Osteocyte (in vitro differentiated cells): ENCODE results near the gene YTHDC2. TPM values are rescaled to one million over a fixed set of nuclear protein-coding genes. Genes with fewer than 3 reads are reported as not detected.

Experiments used
- DNase-seq: peaks from one replicate; pipeline ENCODE4 v3.0.0; 2021; ENCODE audit warnings: mixed read lengths; ENCODE audit not compliant: unreplicated experiment; ENCODE audit errors: extremely low spot score
- H3K27ac Mint-ChIP-seq: one replicate; pipeline ENCODE4 v1.8.0; 2021; ENCODE audit warnings: mild to moderate bottlenecking, mixed read lengths; ENCODE audit not compliant: unreplicated experiment
- H3K27me3 Mint-ChIP-seq: one replicate; pipeline ENCODE4 v1.8.0; 2021; ENCODE audit warnings: mixed read lengths; ENCODE audit not compliant: unreplicated experiment
- H3K36me3 Mint-ChIP-seq: one replicate; pipeline ENCODE4 v1.8.0; 2021; ENCODE audit warnings: mixed read lengths; ENCODE audit not compliant: unreplicated experiment
- H3K4me1 Mint-ChIP-seq: one replicate; pipeline ENCODE4 v1.8.0; 2021; ENCODE audit warnings: mixed read lengths; ENCODE audit not compliant: unreplicated experiment
- H3K4me3 Mint-ChIP-seq: one replicate; pipeline ENCODE4 v1.8.0; 2021; ENCODE audit warnings: mild to moderate bottlenecking, moderate library complexity, mixed read lengths; ENCODE audit not compliant: unreplicated experiment
- H3K9me3 Mint-ChIP-seq: one replicate; pipeline ENCODE4 v1.8.0; 2021; ENCODE audit warnings: mixed read lengths; ENCODE audit not compliant: unreplicated experiment
- CTCF ChIP-seq: fragments of 200-600 bp; sonication (generic); IDR thresholded peaks from 2 replicates; pipeline ENCODE4 v1.5.0; 2021; ENCODE audit warnings: antibody characterized with exemption, mild to moderate bottlenecking, moderate library complexity
- total RNA-seq: library from RNA; stranded (reverse); gene quantifications from 2 replicates; pipeline ENCODE4 v1.2.1, GENCODE V29; 2021

The YTHDC2 gene
- total RNA-seq, 1 donor from 2014 or later, result 22.7 TPM

DNA sequence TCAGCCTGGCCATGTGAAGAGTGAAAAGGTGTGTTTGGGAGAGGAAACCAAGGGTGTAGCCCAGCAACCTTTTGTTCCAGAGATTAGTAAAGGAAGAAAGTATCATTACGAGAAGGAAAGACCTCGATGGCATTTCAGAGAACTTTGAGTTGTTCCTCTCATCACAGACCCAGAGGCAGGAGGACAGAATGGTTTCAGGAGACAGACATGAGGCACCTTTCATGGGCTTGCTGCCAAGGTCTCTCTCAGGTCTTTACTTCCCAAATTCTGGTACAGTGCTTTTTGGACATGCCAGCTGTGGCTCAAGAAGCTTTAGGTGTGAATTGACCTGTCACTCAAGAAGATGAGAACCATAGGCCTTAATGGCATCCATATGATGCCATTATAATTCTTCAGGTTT is 22.5 kb upstream of the YTHDC2 start:
- H3K4me1 Mint-ChIP-seq, result peaks cover 25% of the 10 kb centered on the region
- DNase-seq, result no peak
- TF ChIP-seq CTCF, result no peak
- no peaks in the 10 kb centered on the region for H3K27me3 Mint-ChIP-seq
- H3K36me3 Mint-ChIP-seq, result no peaks in the 10 kb centered on the region
- peaks cover 7% of the 10 kb centered on the region for H3K9me3 Mint-ChIP-seq
- H3K27ac Mint-ChIP-seq, result no peak overlapping the region
- H3K4me3 Mint-ChIP-seq, result no peak overlapping the region

DNA sequence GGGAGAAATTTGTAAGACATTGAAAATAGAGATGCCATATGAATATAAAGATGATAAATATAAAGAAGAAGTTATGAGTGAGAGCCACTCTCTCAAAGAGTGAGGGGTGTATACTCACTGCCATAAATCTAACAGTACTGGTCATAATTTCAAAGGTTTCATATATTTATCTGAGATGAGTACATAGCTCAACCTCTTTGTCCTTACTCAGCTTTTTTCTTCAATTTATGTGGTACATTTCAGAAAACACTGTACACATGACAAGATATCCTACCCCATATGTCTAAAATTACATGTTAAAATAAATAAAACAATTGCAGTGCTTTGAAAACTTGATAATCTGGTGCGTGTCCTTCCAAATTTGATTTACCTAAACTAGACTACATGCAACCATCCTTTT is 20.0 kb upstream of the YTHDC2 start:
- peaks cover 18% of the 10 kb centered on the region for H3K4me1 Mint-ChIP-seq

GRCh38 chr5:113495422-113495841 is 18.1 kb upstream of the YTHDC2 start:
- Mint-ChIP-seq H3K4me1 (peaks cover 5% of the 10 kb centered on the region), H3K27ac (no peak overlapping the region), H3K36me3 (peaks cover 2% of the 10 kb centered on the region), H3K4me3 (no peak overlapping the region), H3K27me3 (peaks cover 27% of the 10 kb centered on the region), H3K9me3 (peaks cover 15% of the 10 kb centered on the region)
- TF ChIP-seq CTCF, result no peak
- DNase-seq, result no peak

More for the DNA sequence above, 20.0 kb upstream of the YTHDC2 start:
- Mint-ChIP-seq H3K27ac (no peak overlapping the region), H3K4me3 (no peak overlapping the region), H3K36me3 (peaks cover 2% of the 10 kb centered on the region), H3K27me3 (peaks cover 8% of the 10 kb centered on the region), H3K9me3 (peaks cover 7% of the 10 kb centered on the region)
- DNase-seq, result no peak
- TF ChIP-seq CTCF, result no peak

DNA sequence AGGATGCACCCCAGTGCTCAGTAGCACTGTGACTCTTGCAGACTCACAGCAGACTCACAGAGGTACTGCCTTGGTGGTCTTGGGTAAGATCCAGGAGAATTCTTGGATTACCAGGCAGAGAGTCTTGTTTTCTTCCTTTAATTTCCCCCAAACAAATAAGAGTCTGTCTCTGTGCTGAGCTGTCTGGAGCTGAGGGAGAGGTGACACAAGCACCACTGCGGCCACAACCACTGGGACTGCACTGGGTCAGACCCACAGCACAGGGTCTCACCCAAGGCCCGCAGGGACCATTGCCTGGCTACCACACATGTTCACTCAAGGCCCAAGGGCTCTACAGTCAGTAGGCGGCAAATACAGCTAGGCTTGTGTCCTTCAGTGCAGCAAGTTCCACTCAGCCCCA is 11.4 kb upstream of the YTHDC2 start:
- DNase-seq, result no peak
- Mint-ChIP-seq H3K36me3 (peaks cover 5% of the 10 kb centered on the region), H3K4me3 (no peak overlapping the region), H3K4me1 (no peaks in the 10 kb centered on the region), H3K27ac (no peak overlapping the region), H3K9me3 (peaks cover 28% of the 10 kb centered on the region), H3K27me3 (peaks cover 60% of the 10 kb centered on the region)
- TF ChIP-seq CTCF, result no peak

DNA sequence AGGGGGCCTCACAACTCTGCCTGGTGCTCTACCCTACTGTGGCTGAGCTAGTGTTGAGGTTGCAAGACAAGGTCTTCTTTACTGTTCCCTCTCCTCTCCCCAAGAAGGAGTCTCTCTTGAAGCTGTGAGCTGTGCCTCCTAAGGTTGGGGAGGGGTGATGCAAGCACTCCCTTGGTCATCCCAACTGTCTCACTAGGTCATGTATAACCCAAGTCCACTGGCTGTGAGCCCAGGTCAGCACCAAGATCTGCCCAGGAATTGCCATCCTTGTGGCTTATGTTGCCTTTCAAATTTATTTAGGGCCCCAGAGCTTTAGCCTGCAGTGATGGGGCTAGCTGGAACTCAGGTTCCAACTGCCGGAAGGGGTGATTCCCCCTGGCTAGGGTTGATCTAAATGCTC is 10.3 kb upstream of the YTHDC2 start:
- peaks cover 60% of the 10 kb centered on the region for H3K27me3 Mint-ChIP-seq
- H3K4me1 Mint-ChIP-seq, result peaks cover under 1% of the 10 kb centered on the region
- H3K36me3 Mint-ChIP-seq, result peaks cover 5% of the 10 kb centered on the region
- H3K27ac Mint-ChIP-seq, result no peak overlapping the region
- H3K9me3 Mint-ChIP-seq, result peaks cover 28% of the 10 kb centered on the region
- no peak for DNase-seq
- TF ChIP-seq CTCF, result no peak
- H3K4me3 Mint-ChIP-seq, result no peak overlapping the region
